Keratinocyte (primary cell): ENCODE results near the gene SNAP29.

Source experiments
- EZH2 ChIP-seq: IDR thresholded peaks from one replicate; pipeline ENCODE4 v1.6.1; 2012; ENCODE audit warnings: inconsistent platforms, mild to moderate bottlenecking, low read length, moderate library complexity
- TF ChIP-seq, protein P1 (sequence below), 3 experiments: IDR thresholded peaks in 1 of 3; conservative IDR thresholded peaks in 1 of 3; optimal IDR thresholded peaks in 1 of 3; 2 replicates in 2 of 3; 3 replicates in 1 of 3; pipeline versions ENCODE3 to v1.5.1; 2011; ENCODE audit warnings: low read length in 3 of 3, mild to moderate bottlenecking in 3 of 3, moderate library complexity in 2 of 3, control low read depth in 1 of 3, inconsistent platforms in 1 of 3; ENCODE audit not compliant: insufficient read depth in 2 of 3; ENCODE audit errors: extremely low read depth in 1 of 3

DNA sequence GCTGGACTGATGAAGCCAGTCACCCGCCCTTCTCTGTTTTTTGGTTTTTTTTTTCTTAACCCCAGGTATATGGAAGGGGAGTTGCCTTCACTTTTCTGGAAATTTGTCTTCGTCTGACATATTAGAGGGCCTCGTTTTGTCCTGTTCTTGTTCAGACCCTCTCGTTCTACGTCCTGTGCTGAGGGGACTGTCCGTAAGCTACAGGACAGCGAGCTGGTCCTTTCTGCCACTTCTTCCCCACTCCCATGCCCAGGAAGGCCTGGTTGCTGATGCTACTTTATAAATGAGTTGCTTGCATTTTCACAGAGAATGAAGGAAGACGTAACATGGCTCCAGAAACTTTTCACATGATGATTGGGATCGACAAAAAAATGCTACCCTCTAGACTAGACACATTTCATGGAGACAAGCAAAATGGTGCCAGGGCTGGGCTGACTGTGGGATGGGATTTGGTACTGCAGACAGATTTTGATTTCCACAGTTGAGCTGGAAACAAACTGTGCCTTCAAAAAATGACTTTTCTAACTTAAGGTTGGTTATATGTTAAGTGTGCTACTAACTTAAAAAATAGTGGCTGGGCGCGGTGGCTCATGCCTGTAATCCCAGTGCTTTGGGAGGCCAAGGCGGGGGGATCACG lies 31.2 kb downstream of the SNAP29 start:
- TF ChIP-seq, protein P1, sequence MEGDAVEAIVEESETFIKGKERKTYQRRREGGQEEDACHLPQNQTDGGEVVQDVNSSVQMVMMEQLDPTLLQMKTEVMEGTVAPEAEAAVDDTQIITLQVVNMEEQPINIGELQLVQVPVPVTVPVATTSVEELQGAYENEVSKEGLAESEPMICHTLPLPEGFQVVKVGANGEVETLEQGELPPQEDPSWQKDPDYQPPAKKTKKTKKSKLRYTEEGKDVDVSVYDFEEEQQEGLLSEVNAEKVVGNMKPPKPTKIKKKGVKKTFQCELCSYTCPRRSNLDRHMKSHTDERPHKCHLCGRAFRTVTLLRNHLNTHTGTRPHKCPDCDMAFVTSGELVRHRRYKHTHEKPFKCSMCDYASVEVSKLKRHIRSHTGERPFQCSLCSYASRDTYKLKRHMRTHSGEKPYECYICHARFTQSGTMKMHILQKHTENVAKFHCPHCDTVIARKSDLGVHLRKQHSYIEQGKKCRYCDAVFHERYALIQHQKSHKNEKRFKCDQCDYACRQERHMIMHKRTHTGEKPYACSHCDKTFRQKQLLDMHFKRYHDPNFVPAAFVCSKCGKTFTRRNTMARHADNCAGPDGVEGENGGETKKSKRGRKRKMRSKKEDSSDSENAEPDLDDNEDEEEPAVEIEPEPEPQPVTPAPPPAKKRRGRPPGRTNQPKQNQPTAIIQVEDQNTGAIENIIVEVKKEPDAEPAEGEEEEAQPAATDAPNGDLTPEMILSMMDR (optimal IDR thresholded peaks at IDR 0.05 in 1 of 3, IDR thresholded peaks at IDR 0.05 in 1 of 3, conservative IDR thresholded peaks at IDR 0.05 in 1 of 3; ENCODE audit: extremely low read depth in 1 of 3, insufficient read depth in 2 of 3, low read length in 3 of 3), result no peak
- TF ChIP-seq EZH2, result no peak
